ENCODE results near the gene DAPK3.

DNA sequence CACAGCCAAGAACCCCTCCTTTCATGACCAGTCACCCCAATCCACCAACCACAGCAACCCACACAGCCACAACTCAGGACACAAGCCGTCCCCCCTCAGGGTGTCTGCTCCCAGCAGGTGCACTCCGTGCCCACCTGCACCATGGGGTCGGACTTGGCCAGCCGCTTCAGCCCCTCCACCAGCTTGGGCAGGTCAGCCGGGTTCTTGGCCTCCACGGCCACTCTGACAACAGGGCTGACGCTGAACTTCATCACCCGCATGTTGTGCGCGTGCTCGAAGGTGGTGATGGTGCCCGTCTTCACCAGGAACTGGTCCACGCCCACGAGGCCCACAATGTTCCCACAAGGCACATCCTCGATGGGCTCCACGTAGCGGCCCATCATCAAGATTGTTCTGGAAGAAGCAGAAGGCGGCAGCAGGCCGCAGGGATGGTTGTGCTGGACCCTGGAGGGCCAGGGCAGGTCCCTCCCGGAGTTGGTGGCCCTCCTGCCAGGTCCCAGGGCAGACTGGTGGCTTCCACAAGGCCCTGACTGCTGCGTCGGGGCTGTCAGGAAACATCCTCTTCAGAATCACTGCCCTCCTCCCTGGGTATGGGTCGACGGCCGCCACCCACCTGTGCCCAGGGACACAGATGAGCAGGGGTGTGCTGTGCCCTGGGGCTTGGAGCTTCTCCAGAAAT is 8.9 kb upstream of the DAPK3 start:
- TF ChIP-seq CTCF (IDR thresholded peaks at IDR 0.05), result no peak
- no peak for TF ChIP-seq ZFX (IDR thresholded peaks at IDR 0.05; ENCODE audit: borderline replicate concordance)
